ENCODE data around the gene GSTK1. TPM values are rescaled to one million over a fixed set of nuclear protein-coding genes. Genes with fewer than 3 reads are reported as not detected.

GSTK1 gene
- polyA plus RNA-seq, 1 experiment, result 100 TPM

- Histone ChIP-seq H3K9me3 (ENCODE audit: control insufficient read depth, insufficient read depth, low read length) (no peaks in the 10 kb centered on the region), H3K4me3 (ENCODE audit: low read depth, low read length) (no peak overlapping the region), H3K27ac (ENCODE audit: low read depth, low read length) (no peak overlapping the region), H3K27me3 (ENCODE audit: control insufficient read depth, insufficient read depth, low read length) (no peaks in the 10 kb centered on the region)
- CTCF ChIA-PET, result interaction anchor here (1.4 to 5.0 kb wide), 2 partner anchors 16 to 161 kb away, joined by 3 to 45 read pairs; no protein-coding TSS in a partner anchor
- no peak for TF ChIP-seq CTCF (IDR thresholded peaks at IDR 0.05; ENCODE audit: low read depth, low read length)
- no peak for DNase-seq (ENCODE audit: low read depth, low spot score)
- POLR2A ChIA-PET, result no interaction called here
Observed at GRCh38 chr7:143256325-143256724, 6.9 kb upstream of the GSTK1 start.

- ChIA-PET CTCF (interaction anchor here (5.0 kb wide), 1 partner anchor 16 kb away, joined by 45 read pairs; no protein-coding TSS in a partner anchor), POLR2A (no interaction called here)
- H3K9me3 ChIP-seq (ENCODE audit: control insufficient read depth, insufficient read depth, low read length), result no peaks in the 10 kb centered on the region
- DNase-seq (ENCODE audit: low read depth, low spot score), result no peak
- no peaks in the 10 kb centered on the region for H3K27me3 ChIP-seq (ENCODE audit: control insufficient read depth, insufficient read depth, low read length)
- H3K27ac ChIP-seq (ENCODE audit: low read depth, low read length), result no peak overlapping the region
- no peak overlapping the region for H3K4me3 ChIP-seq (ENCODE audit: low read depth, low read length)
- no peak for TF ChIP-seq CTCF (IDR thresholded peaks at IDR 0.05; ENCODE audit: low read depth, low read length)
Observed at GRCh38 chr7:143256932-143257331, 6.3 kb upstream of the GSTK1 start.

GRCh38 chr7:143257501-143257900, 5.7 kb upstream of the GSTK1 start:
- no peaks in the 10 kb centered on the region for H3K9me3 ChIP-seq (ENCODE audit: control insufficient read depth, insufficient read depth, low read length)
- DNase-seq (ENCODE audit: low read depth, low spot score), result no peak
- ChIA-PET POLR2A (no interaction called here), CTCF (interaction anchor here (1.8 to 5.0 kb wide), 2 partner anchors 17 to 42 kb away, joined by 6 to 45 read pairs; no protein-coding TSS in a partner anchor)
- no peak for TF ChIP-seq CTCF (IDR thresholded peaks at IDR 0.05; ENCODE audit: low read depth, low read length)
- no peaks in the 10 kb centered on the region for H3K27me3 ChIP-seq (ENCODE audit: control insufficient read depth, insufficient read depth, low read length)
- H3K4me3 ChIP-seq (ENCODE audit: low read depth, low read length), result no peak overlapping the region
- no peak overlapping the region for H3K27ac ChIP-seq (ENCODE audit: low read depth, low read length)

GRCh38 chr7:143258831-143259230, 4.4 kb upstream of the GSTK1 start:
- no peak for TF ChIP-seq CTCF (IDR thresholded peaks at IDR 0.05; ENCODE audit: low read depth, low read length)
- H3K27me3 ChIP-seq (ENCODE audit: control insufficient read depth, insufficient read depth, low read length), result no peaks in the 10 kb centered on the region
- H3K27ac ChIP-seq (ENCODE audit: low read depth, low read length), result no peak overlapping the region
- ChIA-PET POLR2A (no interaction called here), CTCF (interaction anchor here (1.4 to 5.0 kb wide), 3 partner anchors 18 to 158 kb away, joined by 6 to 45 read pairs (median 6); no protein-coding TSS in a partner anchor)
- no peak for DNase-seq (ENCODE audit: low read depth, low spot score)
- H3K4me3 ChIP-seq (ENCODE audit: low read depth, low read length), result no peak overlapping the region
- no peaks in the 10 kb centered on the region; the same call in 1 of the 2 replicates for H3K9me3 ChIP-seq (ENCODE audit: control insufficient read depth, insufficient read depth, low read length)

- ChIA-PET POLR2A (no interaction called here), CTCF (interaction anchor here (0.7 to 6.7 kb wide), 2 partner anchors 20 to 36 kb away, joined by 6 to 57 read pairs; no protein-coding TSS in a partner anchor)
Observed at GRCh38 chr7:143259765-143260164, 3.5 kb upstream of the GSTK1 start.

More at GRCh38 chr7:143259765-143260164, 3.5 kb upstream of the GSTK1 start:
- no peak for TF ChIP-seq CTCF (IDR thresholded peaks at IDR 0.05; ENCODE audit: low read depth, low read length)
- H3K9me3 ChIP-seq (ENCODE audit: control insufficient read depth, insufficient read depth, low read length), result no peaks in the 10 kb centered on the region; the same call in 1 of the 2 replicates
- no peak for DNase-seq (ENCODE audit: low read depth, low spot score)
- H3K4me3 ChIP-seq (ENCODE audit: low read depth, low read length), result no peak overlapping the region
- H3K27me3 ChIP-seq (ENCODE audit: control insufficient read depth, insufficient read depth, low read length), result no peaks in the 10 kb centered on the region
- no peak overlapping the region for H3K27ac ChIP-seq (ENCODE audit: low read depth, low read length)
